SK-N-SH (cell line): Measurements from ENCODE around the gene RNF144B. TPM values are rescaled to one million over a fixed set of nuclear protein-coding genes. Genes with fewer than 3 reads are reported as not detected.
A peak's percentile ranks its signal among the peaks of the same experiment; 100 is the strongest.

ENCODE experiments used
- CTCF ChIA-PET: fragments of 300-600, 350-600 bp; formaldehyde crosslinking; extraction: SDS; loops from one replicate; lab custom pipeline; 2021; lab: Yijun Ruan, JAX
- POLR2A ChIA-PET: fragments of 350-600 bp; sonication (Branson Sonifier 250); formaldehyde crosslinking; extraction: SDS; loops from one replicate; lab custom pipeline; 2020; ENCODE audit warnings: antibody characterized with exemption, inconsistent platforms; lab: Yijun Ruan, JAX
- DNase-seq: peaks from one replicate; pipeline ENCODE4 v3.0.0; 2012
- H2AFZ ChIP-seq: fragments of 200-600 bp; sonication (generic); 2 replicates; pipeline ENCODE4 v1.8.1; 2016; ENCODE audit warnings: antibody characterized with exemption, mild to moderate bottlenecking, low read depth
- H3F3A ChIP-seq: fragments of 200-600 bp; sonication (generic); replicated peaks from 2 replicates; pipeline ENCODE3; 2016; ENCODE audit warnings: antibody characterized with exemption, mild to moderate bottlenecking; ENCODE audit not compliant: insufficient read depth
- H3K27ac ChIP-seq, 2 experiments: fragments of 200-500 bp in 1 of 2; fragments of 200-600 bp in 1 of 2; sonication (Bioruptor generic) in 1 of 2; sonication (generic), shearing (Covaris generic) in 1 of 2; 2 replicates each; pipeline versions ENCODE4 v1.5.1 to v1.6.1; 2014 to 2016; ENCODE audit warnings: low read depth in 2 of 2, inconsistent platforms in 1 of 2, low read length in 1 of 2, mild to moderate bottlenecking in 1 of 2, mixed read lengths in 1 of 2
- H3K27me3 ChIP-seq: fragments of 200-600 bp; sonication (generic), shearing (Covaris generic); 2 replicates; pipeline ENCODE4 v1.6.1; 2016; ENCODE audit warnings: mixed run types; ENCODE audit not compliant: insufficient read depth
- H3K36me3 ChIP-seq, 2 experiments: fragments of 200-500 bp in 1 of 2; fragments of 200-600 bp in 1 of 2; sonication (Bioruptor generic) in 1 of 2; sonication (generic) in 1 of 2; replicated peaks in 1 of 2; 2 replicates each; pipeline versions ENCODE3 to v1.5.1; 2014 to 2016; ENCODE audit warnings: low read length in 1 of 2, mild to moderate bottlenecking in 1 of 2; ENCODE audit not compliant: insufficient read depth in 2 of 2, control insufficient read depth in 1 of 2
- H3K4me1 ChIP-seq, 2 experiments: fragments of 200-500 bp in 1 of 2; fragments of 200-600 bp in 1 of 2; sonication (Bioruptor generic) in 1 of 2; sonication (generic), shearing (Covaris generic) in 1 of 2; 2 replicates each; pipeline versions ENCODE4 v1.5.1 to v1.6.1; 2014 to 2016; ENCODE audit warnings: low read depth in 1 of 2, low read length in 1 of 2, mixed run types in 1 of 2; ENCODE audit not compliant: insufficient read depth in 2 of 2, control insufficient read depth in 1 of 2
- H3K4me2 ChIP-seq: fragments of 200-600 bp; sonication (generic), shearing (Covaris generic); 2 replicates; pipeline ENCODE4 v1.6.1; 2017; ENCODE audit warnings: mixed run types
- H3K4me3 ChIP-seq, 2 experiments: fragments of 200-500 bp in 1 of 2; fragments of 200-600 bp in 1 of 2; sonication (Bioruptor generic) in 1 of 2; sonication (generic), shearing (Covaris generic) in 1 of 2; 2 replicates each; pipeline versions ENCODE4 v1.5.1 to v1.8.1; 2014 to 2016; ENCODE audit warnings: low read depth in 2 of 2, inconsistent platforms in 1 of 2, low read length in 1 of 2, mild to moderate bottlenecking in 1 of 2, mixed read lengths in 1 of 2, moderate library complexity in 1 of 2
- H3K79me2 ChIP-seq: fragments of 200-600 bp; sonication (generic); 2 replicates; pipeline ENCODE4 v1.8.1; 2017; ENCODE audit warnings: mild to moderate bottlenecking; ENCODE audit not compliant: insufficient read depth
- H3K9ac ChIP-seq: fragments of 200-600 bp; sonication (generic); 2 replicates; pipeline ENCODE4 v1.6.1; 2017; ENCODE audit warnings: mixed run types
- H3K9me2 ChIP-seq: fragments of 200-600 bp; sonication (generic); 2 replicates; pipeline ENCODE4 v1.6.1; 2017; ENCODE audit warnings: mixed run types
- H3K9me3 ChIP-seq: fragments of 200-600 bp; sonication (generic); 2 replicates; pipeline ENCODE4 v1.6.1; 2017; ENCODE audit warnings: mixed run types, mild to moderate bottlenecking, moderate library complexity
- H4K20me1 ChIP-seq: fragments of 200-600 bp; sonication (generic); 2 replicates; pipeline ENCODE4 v1.6.1; 2017; ENCODE audit warnings: mild to moderate bottlenecking, mixed run types; ENCODE audit not compliant: insufficient read depth
- CHD2 ChIP-seq: fragments of 150-350 bp; IDR thresholded peaks from 2 replicates; pipeline ENCODE4 v1.6.1; 2018; ENCODE audit warnings: low read length; ENCODE audit not compliant: partially characterized antibody
- CTCF ChIP-seq: fragments of 200-600 bp; sonication (generic); IDR thresholded peaks from 2 replicates; pipeline ENCODE4 v1.6.1; 2017; ENCODE audit warnings: antibody characterized with exemption, mild to moderate bottlenecking, moderate library complexity
- ELF1 ChIP-seq: IDR thresholded peaks from 2 replicates; pipeline ENCODE4 v1.4.0; 2012
- EP300 ChIP-seq, 2 experiments: IDR thresholded peaks; 2 replicates each; pipeline versions ENCODE4 v1.4.0 to v1.6.1; 2012; ENCODE audit warnings: borderline replicate concordance in 1 of 2, low read depth in 1 of 2, low read length in 1 of 2
- FOSL2 ChIP-seq: IDR thresholded peaks from 2 replicates; pipeline ENCODE4 v1.4.0; 2012; ENCODE audit warnings: low read depth, mild to moderate bottlenecking, moderate library complexity, borderline replicate concordance
- FOXJ3 ChIP-seq: sonication (generic); formaldehyde crosslinking; IDR thresholded peaks from 2 replicates; pipeline ENCODE4 v1.5.1; 2020; ENCODE audit warnings: mild to moderate bottlenecking, missing genetic modification reagents
- GABPA ChIP-seq: IDR thresholded peaks from 2 replicates; pipeline ENCODE4 v1.4.0; 2012; ENCODE audit warnings: low read depth, mild to moderate bottlenecking
- GATA2 ChIP-seq: sonication (generic); formaldehyde crosslinking; IDR thresholded peaks from 2 replicates; pipeline ENCODE4 v1.5.0; 2020; ENCODE audit warnings: mild to moderate bottlenecking, missing genetic modification reagents
- IRF3 ChIP-seq: fragments of 150-350 bp; IDR thresholded peaks from 2 replicates; pipeline ENCODE4 v1.6.1; 2016; ENCODE audit warnings: mild to moderate bottlenecking, low read depth, low read length
- JUND ChIP-seq: IDR thresholded peaks from 2 replicates; pipeline ENCODE4 v1.4.0; 2012
- MAX ChIP-seq: IDR thresholded peaks from 2 replicates; pipeline ENCODE4 v1.4.0; 2012; ENCODE audit warnings: low read depth
- MEF2A ChIP-seq: IDR thresholded peaks from 2 replicates; pipeline ENCODE4 v1.4.0; 2012; ENCODE audit warnings: low read depth, borderline replicate concordance
- NFIC ChIP-seq: IDR thresholded peaks from 2 replicates; pipeline ENCODE4 v1.4.0; 2012; ENCODE audit warnings: borderline replicate concordance
- PBX3 ChIP-seq: IDR thresholded peaks from 2 replicates; pipeline ENCODE4; 2012
- POLR2AphosphoS5 ChIP-seq: IDR thresholded peaks from 2 replicates; pipeline ENCODE4 v1.6.1; 2012; ENCODE audit warnings: low read depth, low read length
- RFX5 ChIP-seq: IDR thresholded peaks from 2 replicates; pipeline ENCODE4 v1.6.1; 2012; ENCODE audit warnings: mild to moderate bottlenecking, improper control_type of control experiment, low read length
- RXRA ChIP-seq: IDR thresholded peaks from 2 replicates; pipeline ENCODE4 v1.4.0; 2012; ENCODE audit warnings: low read depth, mild to moderate bottlenecking, borderline replicate concordance
- TAF1 ChIP-seq: IDR thresholded peaks from 2 replicates; pipeline ENCODE4 v1.6.1; 2012; ENCODE audit warnings: low read depth, mild to moderate bottlenecking, low read length, moderate library complexity, borderline replicate concordance
- TEAD4 ChIP-seq: IDR thresholded peaks from 2 replicates; pipeline ENCODE4 v1.4.0; 2012; ENCODE audit warnings: mild to moderate bottlenecking, borderline replicate concordance; ENCODE audit not compliant: insufficient read depth
- USF1 ChIP-seq: IDR thresholded peaks from 2 replicates; pipeline ENCODE4 v1.4.0; 2012; ENCODE audit warnings: low read depth, borderline replicate concordance
- USF2 ChIP-seq: fragments of 150-350 bp; IDR thresholded peaks from 2 replicates; pipeline ENCODE4 v1.6.1; 2017; ENCODE audit warnings: antibody characterized with exemption, low read length, low read depth, borderline replicate concordance
- ZBTB33 ChIP-seq: IDR thresholded peaks from 2 replicates; pipeline ENCODE4 v1.4.0; 2012; ENCODE audit warnings: low read depth, borderline replicate concordance
- WGBS: methylation state at CpG from one replicate; pipeline ENCODE4 v1.1.6; 2017; ENCODE audit warnings: low lambda C conversion rate; 5-methylcytosine and 5-hydroxymethylcytosine counted together
- polyA plus RNA-seq, 3 experiments: library from polyadenylated mRNA; depleted of rRNA; stranded (reverse); fragments of >200 nt; gene quantifications; 2 replicates each; pipeline ENCODE4 v1.2.3, GENCODE V29; 2012

Gene RNF144B
- polyA plus RNA-seq, 1 of the 3 experiments (the other 2 are of a cell fraction): 1.2 TPM

GRCh38 chr6:18395856-18396197 lies 8.7 kb downstream of the RNF144B start:
- Histone ChIP-seq H3K27me3 (no peaks in the 10 kb centered on the region), H3K9me2 (no peaks in the 10 kb centered on the region), H3F3A (peaks cover 12% of the 10 kb centered on the region), H3K4me3 (peak overlapping the region in 1 of 2 experiments; percentile 25; a peak in 1 of 4 replicates), H3K9me3 (no peaks in the 10 kb centered on the region), H2AFZ (no peak overlapping the region), H3K9ac (no peak overlapping the region), H4K20me1 (no peaks in the 10 kb centered on the region), H3K36me3 (no peaks in the 10 kb centered on the region), H3K79me2 (peaks cover 4% of the 10 kb centered on the region; the same call in 1 of the 2 replicates), H3K27ac (peak overlapping the region; percentile 30 to 53; a peak in 3 of 4 replicates), H3K4me1 (peaks cover 0 to 21% of the 10 kb centered on the region in 2 experiments; a peak in 2 of 4 replicates), H3K4me2 (no peak overlapping the region; the same call in 1 of the 2 replicates)
- POLR2A ChIA-PET: no interaction called here
- CTCF ChIA-PET: interaction anchor here (0.7 kb wide), 1 partner anchor 63 kb away, joined by 3 read pairs; no protein-coding TSS in a partner anchor
- WGBS: 78% methylated on average over 1 of the region's 1 CpG
- DNase-seq: no peak
- no peak for TF ChIP-seq USF2
- no peak for TF ChIP-seq RXRA
- no peak for TF ChIP-seq ELF1
- peak; percentile 80; the same call in 1 of the 2 replicates for TF ChIP-seq TEAD4
- TF ChIP-seq PBX3: peak; percentile 69
- no peak for TF ChIP-seq GABPA
- TF ChIP-seq RFX5: no peak
- peak in 1 of 2 experiments; percentile 53; a peak in 2 of 4 replicates for TF ChIP-seq EP300 (IDR thresholded peaks at IDR 0.05; ENCODE audit: borderline replicate concordance in 1 of 2, low read depth in 1 of 2, low read length in 1 of 2)
- no peak for TF ChIP-seq NFIC
- TF ChIP-seq USF1: no peak
- peak; percentile 61 for TF ChIP-seq FOSL2
- TF ChIP-seq MEF2A: no peak
- no peak for TF ChIP-seq TAF1
- no peak for TF ChIP-seq IRF3
- TF ChIP-seq CHD2: no peak
- TF ChIP-seq MAX: no peak
- no peak for TF ChIP-seq POLR2AphosphoS5
- TF ChIP-seq CTCF: no peak
- no peak for TF ChIP-seq FOXJ3 (CRISPR knock-in tag)
- no peak for TF ChIP-seq ZBTB33
- TF ChIP-seq GATA2: no peak
- TF ChIP-seq JUND: peak; percentile 58
